Astrocyte of the cerebellum (primary cell): Measurements from ENCODE around the gene GSG1L2.
A peak's percentile ranks its signal among the peaks of the same experiment; 100 is the strongest.

ENCODE experiments used
- DNase-seq: peaks from one replicate; pipeline ENCODE4 v3.0.0-alpha.2; 2011; ENCODE audit warnings: low read depth
- H3K4me3 ChIP-seq: 2 replicates; pipeline ENCODE4 v1.5.1; 2011; ENCODE audit warnings: mild to moderate bottlenecking, low read depth, low read length, moderate library complexity
- in situ Hi-C: cut with HindIII; loops from 2 replicates; pipeline ENCODE4 v1.10.0; 2017; ENCODE audit warnings: low sequenced_read_pairs
- TF ChIP-seq, protein P1 (sequence below): IDR thresholded peaks from 2 replicates; pipeline ENCODE4 v1.5.1; 2012; ENCODE audit warnings: low read length, low read depth, moderate library complexity, mild to moderate bottlenecking; ENCODE audit errors: missing control alignments

GSG1L2 gene

DNA sequence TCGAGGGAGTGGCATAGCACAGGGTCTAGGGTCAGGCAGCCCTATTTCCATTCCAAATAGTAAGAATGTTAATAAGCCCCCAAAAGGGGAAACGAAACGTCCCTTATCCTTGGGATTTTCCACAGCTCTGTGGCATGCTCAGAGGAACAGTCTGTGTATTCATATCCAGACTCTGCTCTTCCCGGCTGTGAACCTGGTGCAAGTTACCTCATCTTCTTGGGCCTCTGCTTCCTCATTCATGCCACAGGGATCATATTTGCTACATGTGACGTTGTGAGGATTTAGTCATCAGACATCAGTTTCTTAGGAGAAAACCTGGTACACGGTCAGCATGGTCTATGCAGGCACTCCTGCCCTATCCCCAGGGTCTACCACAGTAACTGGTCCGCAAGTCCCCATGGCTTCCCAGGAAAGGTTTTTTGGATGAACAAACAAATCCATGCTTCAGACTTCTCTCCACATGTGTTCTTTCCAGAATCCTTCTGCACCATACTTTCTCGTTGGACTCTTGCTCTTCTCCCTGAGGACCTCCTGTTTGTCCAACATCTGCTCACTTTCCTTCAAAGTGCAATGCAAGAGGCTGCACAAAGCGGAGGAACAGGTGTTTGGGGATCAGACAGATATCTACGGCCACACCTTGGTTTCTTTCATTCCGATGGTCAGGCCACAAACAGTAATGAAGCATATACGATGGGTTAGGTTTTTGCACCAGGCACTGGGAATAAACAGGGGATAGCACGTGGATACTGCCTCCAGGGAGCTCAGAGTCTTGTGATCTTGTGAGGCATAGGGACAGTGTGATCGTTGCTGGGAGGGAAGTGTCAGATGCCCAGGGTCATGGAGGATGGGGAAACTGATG lies 21.5 kb upstream of the GSG1L2 start:
- DNase-seq, result no peak
- no peak overlapping the region for H3K4me3 ChIP-seq
- in situ Hi-C loops, result no loop called here
- TF ChIP-seq, protein P1, sequence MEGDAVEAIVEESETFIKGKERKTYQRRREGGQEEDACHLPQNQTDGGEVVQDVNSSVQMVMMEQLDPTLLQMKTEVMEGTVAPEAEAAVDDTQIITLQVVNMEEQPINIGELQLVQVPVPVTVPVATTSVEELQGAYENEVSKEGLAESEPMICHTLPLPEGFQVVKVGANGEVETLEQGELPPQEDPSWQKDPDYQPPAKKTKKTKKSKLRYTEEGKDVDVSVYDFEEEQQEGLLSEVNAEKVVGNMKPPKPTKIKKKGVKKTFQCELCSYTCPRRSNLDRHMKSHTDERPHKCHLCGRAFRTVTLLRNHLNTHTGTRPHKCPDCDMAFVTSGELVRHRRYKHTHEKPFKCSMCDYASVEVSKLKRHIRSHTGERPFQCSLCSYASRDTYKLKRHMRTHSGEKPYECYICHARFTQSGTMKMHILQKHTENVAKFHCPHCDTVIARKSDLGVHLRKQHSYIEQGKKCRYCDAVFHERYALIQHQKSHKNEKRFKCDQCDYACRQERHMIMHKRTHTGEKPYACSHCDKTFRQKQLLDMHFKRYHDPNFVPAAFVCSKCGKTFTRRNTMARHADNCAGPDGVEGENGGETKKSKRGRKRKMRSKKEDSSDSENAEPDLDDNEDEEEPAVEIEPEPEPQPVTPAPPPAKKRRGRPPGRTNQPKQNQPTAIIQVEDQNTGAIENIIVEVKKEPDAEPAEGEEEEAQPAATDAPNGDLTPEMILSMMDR, result no peak

DNA sequence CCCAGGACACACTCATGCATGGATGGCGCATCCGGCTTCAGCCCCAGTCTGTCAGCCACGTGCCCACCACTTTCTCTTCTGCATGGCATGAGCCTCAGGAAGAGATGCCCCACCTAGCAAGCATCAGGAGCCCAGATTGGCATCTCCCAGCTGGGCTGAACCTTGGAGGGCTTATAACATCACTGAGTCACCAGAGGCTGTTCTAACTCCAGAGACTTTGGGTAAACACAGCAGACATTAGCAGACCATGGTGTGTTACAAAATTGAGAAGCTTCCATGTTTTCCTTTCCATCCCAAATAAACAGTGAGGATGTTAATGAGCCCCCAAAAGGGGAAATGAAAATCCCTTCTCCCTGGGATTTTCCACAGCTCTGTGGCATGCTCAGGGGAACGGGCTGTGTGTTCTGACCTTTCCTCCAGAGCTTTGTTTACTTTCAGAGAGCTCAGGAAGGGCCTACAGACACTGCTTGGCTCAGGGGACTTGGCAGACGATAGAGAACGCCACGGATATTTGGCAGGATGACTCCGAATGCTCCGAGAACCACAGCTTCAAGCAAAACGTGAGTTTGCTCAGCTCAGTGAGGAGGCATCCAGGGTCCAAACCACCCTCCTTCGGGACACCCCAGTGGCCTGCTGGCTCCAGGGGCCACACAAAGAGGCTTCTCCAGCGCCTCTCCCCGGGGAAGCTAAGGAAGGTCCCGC lies 20.3 kb upstream of the GSG1L2 start:
- in situ Hi-C loops, result no loop called here
- TF ChIP-seq, protein P1, result no peak
- no peak overlapping the region for H3K4me3 ChIP-seq
- peak; percentile 86 for DNase-seq

DNA sequence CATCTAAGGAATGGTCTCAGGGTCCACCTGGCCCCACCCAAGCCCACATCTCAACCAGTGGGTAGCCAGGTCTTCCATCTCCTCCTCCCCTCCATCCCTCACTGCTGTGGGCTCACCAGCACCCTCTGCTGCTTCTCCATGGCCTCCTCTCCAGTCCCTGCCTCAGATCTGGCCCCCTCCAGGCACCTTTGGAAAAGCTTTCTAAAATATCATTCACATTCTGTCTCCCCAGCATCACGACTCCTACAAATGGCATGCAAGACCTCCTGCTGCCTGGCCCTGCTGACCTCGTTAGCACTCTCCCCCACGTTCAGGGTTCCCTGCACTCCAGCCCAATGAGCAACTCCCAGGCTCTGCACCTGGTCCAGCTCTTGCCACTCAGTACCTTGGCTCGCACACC lies 17.6 kb upstream of the GSG1L2 start:
- TF ChIP-seq, protein P1, result peak; percentile 21
- no peak for DNase-seq
- no peak overlapping the region for H3K4me3 ChIP-seq
- in situ Hi-C loops, result no loop called here

DNA sequence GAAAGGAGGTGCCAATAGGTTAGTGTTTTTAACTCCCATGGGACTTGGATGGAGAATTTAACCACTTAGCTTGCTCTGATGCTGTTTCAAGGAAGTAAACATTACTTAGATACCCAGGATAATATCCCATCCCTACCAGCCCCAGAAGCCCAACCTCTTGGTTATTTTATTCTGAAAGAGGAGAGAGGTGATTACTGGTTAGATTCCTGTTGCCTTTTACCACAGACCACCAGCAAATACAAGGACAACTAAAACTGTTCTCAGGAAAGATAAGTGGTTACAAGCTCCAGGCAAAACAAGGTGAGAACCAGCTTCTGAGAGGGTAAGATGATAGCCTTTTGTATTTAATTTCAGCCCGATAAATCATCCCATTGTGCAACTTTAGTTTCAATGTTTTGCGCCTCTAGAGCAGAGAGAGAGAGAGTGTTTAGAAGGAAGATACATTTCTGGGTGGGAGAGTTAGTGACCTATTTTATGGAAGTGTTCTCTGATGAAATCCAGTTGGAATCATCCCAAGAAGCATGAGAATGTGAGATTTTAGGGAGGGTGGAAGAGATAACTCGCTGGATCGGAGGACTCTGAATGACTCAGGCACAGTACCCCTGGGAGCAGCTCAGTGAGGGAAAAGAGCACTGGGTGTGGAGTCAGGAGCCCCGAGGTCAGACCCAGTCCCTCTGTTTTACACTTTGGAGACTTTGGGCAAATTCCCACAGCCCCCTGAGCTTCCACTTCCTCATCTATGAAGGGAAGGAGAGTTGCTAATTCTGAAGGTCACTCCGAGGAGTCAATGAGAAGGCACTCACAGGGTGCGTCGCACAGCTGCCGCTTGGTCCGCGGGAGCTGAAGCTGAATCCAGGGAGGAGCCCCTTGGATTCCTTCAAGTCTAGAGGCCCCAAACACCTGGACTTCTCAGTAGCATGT lies 15.9 kb upstream of the GSG1L2 start:
- peak; percentile 38 for DNase-seq
- in situ Hi-C loops, result no loop called here
- no peak overlapping the region for H3K4me3 ChIP-seq
- TF ChIP-seq, protein P1, result no peak

DNA sequence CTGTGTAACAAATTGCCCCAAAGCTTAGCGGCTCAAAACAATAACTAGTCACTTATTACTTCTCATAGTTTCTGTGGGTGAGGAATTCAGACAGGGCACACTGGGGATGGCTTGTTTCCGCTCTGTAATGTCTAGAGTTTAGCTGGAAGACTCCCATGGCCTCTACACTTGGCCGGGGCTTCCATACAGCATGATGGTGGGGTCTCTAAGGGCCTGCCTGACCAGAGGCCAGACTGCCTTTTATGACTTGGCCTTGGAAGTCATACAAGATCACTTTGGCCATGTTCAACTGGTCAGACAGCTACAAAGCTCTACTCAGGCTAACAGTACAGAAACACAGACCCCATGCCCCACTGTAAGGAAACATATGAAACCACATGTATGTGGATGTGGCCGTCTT lies 12.0 kb upstream of the GSG1L2 start:
- TF ChIP-seq, protein P1, result no peak
- H3K4me3 ChIP-seq, result no peak overlapping the region
- in situ Hi-C loops, result no loop called here
- DNase-seq, result no peak

DNA sequence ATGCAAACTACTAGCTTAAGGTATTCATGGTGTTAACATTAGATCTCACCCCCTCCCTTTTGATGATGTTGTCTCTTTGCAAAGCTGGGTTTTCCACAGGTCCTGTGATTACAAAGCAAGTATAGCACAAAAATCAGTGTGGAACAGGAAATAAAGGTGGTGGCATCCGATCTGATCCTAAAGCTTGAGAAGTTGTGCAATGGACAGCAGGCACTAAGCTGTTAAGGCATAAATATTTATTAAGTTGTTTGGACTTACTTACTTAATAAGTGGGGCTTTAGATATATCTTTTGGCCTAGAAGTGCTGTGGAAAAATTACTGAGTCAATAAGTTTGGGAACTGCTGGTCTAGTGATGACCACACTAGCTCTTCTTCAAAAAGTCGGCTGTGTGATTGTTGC lies 8.8 kb upstream of the GSG1L2 start:
- in situ Hi-C loops, result no loop called here
- TF ChIP-seq, protein P1, result no peak
- no peak for DNase-seq

More for the DNA sequence above, 8.8 kb upstream of the GSG1L2 start:
- no peak overlapping the region for H3K4me3 ChIP-seq
